Liver (tissue), 3 donors: ENCODE results near the gene TUBGCP2.

Source experiments
- ATF3 ChIP-seq: IDR thresholded peaks from 2 replicates; pipeline ENCODE4 v1.6.1; 2016; ENCODE audit warnings: antibody characterized with exemption
- CTCF ChIP-seq: fragments of 150-350 bp; IDR thresholded peaks from 2 replicates; pipeline ENCODE4 v1.5.1; 2017; ENCODE audit warnings: improper control_type of control experiment, low read depth, low read length; ENCODE audit not compliant: missing input control
- GABPA ChIP-seq, 2 donors: IDR thresholded peaks in 1 of 2; conservative IDR thresholded peaks in 1 of 2; 2 replicates each; pipeline ENCODE4 v1.6.1; 2016; ENCODE audit warnings: antibody characterized with exemption in 2 of 2, mild to moderate bottlenecking in 1 of 2, moderate library complexity in 1 of 2
- HNF4G ChIP-seq: IDR thresholded peaks from 2 replicates; pipeline ENCODE4 v1.6.1; 2016; ENCODE audit warnings: antibody characterized with exemption
- MAX ChIP-seq: IDR thresholded peaks from 2 replicates; pipeline ENCODE4 v1.6.1; 2016; ENCODE audit warnings: antibody characterized with exemption
- NR2F2 ChIP-seq: IDR thresholded peaks from 2 replicates; pipeline ENCODE4 v1.6.1; 2016; ENCODE audit warnings: antibody characterized with exemption
- RAD21 ChIP-seq, 2 donors: IDR thresholded peaks; 2 replicates each; pipeline ENCODE4 v1.6.1; 2016; ENCODE audit warnings: antibody characterized with exemption in 2 of 2, mild to moderate bottlenecking in 2 of 2
- REST ChIP-seq: IDR thresholded peaks from 2 replicates; pipeline ENCODE4 v1.6.1; 2016; ENCODE audit warnings: antibody characterized with exemption, mild to moderate bottlenecking
- RXRA ChIP-seq, 2 donors: IDR thresholded peaks; 2 replicates each; pipeline ENCODE4 v1.6.1; 2017 to 2018; ENCODE audit warnings: antibody characterized with exemption in 2 of 2, mild to moderate bottlenecking in 1 of 2
- SP1 ChIP-seq: IDR thresholded peaks from 2 replicates; pipeline ENCODE4 v1.6.1; 2018; ENCODE audit warnings: antibody characterized with exemption, mild to moderate bottlenecking
- TAF1 ChIP-seq: conservative IDR thresholded peaks from 2 replicates; pipeline ENCODE4 v1.6.1; 2016; ENCODE audit warnings: antibody characterized with exemption, mild to moderate bottlenecking
- YY1 ChIP-seq: IDR thresholded peaks from 2 replicates; pipeline ENCODE4 v1.6.1; 2016; ENCODE audit warnings: antibody characterized with exemption, mild to moderate bottlenecking
- ZBTB33 ChIP-seq: IDR thresholded peaks from 2 replicates; pipeline ENCODE4 v1.6.1; 2016; ENCODE audit warnings: antibody characterized with exemption
- donor health status: healthy.
- donor health status: healthy.

- TF ChIP-seq CTCF (no peak), YY1 (no peak), NR2F2 (no peak), MAX (no peak), ZBTB33 (no peak), RAD21 (IDR thresholded peaks at IDR 0.05) (no peak), HNF4G (no peak), ATF3 (no peak), GABPA (IDR thresholded peaks at IDR 0.05 in 1 of 2, conservative IDR thresholded peaks at IDR 0.05 in 1 of 2) (no peak), RXRA (IDR thresholded peaks at IDR 0.05) (no peak), SP1 (no peak), TAF1 (no peak), REST (no peak)
These were observed 49.1 kb downstream of the TUBGCP2 start for GRCh38 chr10:133259602-133259989.
